ENCODE results near the gene AKAP13.

DNA sequence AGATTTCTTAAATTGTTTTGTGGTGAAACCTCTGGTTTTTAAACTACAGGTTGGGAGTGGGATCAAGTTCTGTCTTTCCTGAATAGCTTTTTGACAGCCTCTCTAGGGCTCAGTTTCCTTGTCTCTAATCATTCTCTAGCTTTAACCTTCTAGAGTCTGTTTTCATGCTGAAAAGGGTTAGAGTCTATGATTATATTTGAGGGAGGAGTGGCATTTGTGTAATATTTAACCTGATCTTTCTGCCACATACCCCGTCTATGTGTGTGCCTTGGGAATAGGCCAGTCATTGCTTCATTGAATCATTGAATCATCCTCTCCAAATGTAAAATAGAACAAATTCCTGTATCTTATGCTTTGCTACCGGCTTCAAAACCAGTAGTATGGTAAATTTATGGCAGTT, 209.4 kb downstream of the AKAP13 start:
- TF ChIP-seq CTCF (IDR thresholded peaks at IDR 0.05) (no peak), POLR2A (IDR thresholded peaks at IDR 0.05) (no peak)

Data from uterus (tissue), 2 donors.